GM12878 (cell line): ENCODE measurements around the gene ZIK1. TPM values are rescaled to one million over a fixed set of nuclear protein-coding genes. Genes with fewer than 3 reads are reported as not detected.

Experiments used
- ASH2L ChIP-seq: fragments of 300-600, 200-600 bp; sonication (generic); IDR thresholded peaks from 2 replicates; pipeline ENCODE4 v1.6.1; 2017; ENCODE audit warnings: low read depth, mild to moderate bottlenecking, borderline replicate concordance
- CHD4 ChIP-seq: fragments of 200-600 bp; sonication (generic); IDR thresholded peaks from 2 replicates; pipeline ENCODE4 v1.6.1; 2016; ENCODE audit warnings: mild to moderate bottlenecking
- DPF2 ChIP-seq: fragments of 450-650 bp; IDR thresholded peaks from 2 replicates; pipeline ENCODE4 v1.6.1; 2017; ENCODE audit warnings: mild to moderate bottlenecking
- EGR1 ChIP-seq, 2 experiments: IDR thresholded peaks; 1 replicate in 1 of 2; 2 replicates in 1 of 2; pipeline ENCODE4 v1.6.1; 2011 to 2012; ENCODE audit warnings: low read depth in 2 of 2, low read length in 2 of 2, borderline replicate concordance in 1 of 2, mild to moderate bottlenecking in 1 of 2, moderate library complexity in 1 of 2
- EZH2 ChIP-seq: IDR thresholded peaks from 2 replicates; pipeline ENCODE4 v1.6.1; 2012; ENCODE audit warnings: low read depth, mild to moderate bottlenecking, control low read depth, inconsistent platforms, low read length, borderline replicate concordance; ENCODE audit not compliant: control insufficient read depth
- HDAC6 ChIP-seq: fragments of 200-600 bp; sonication (generic); IDR thresholded peaks from one replicate; pipeline ENCODE4 v1.8.0; 2017; ENCODE audit warnings: antibody characterized with exemption; ENCODE audit not compliant: unreplicated experiment
- LARP7 ChIP-seq: fragments of 450-650 bp; IDR thresholded peaks from 2 replicates; pipeline ENCODE4 v1.6.1; 2017; ENCODE audit warnings: mild to moderate bottlenecking
- MEF2B ChIP-seq: fragments of 450-650 bp; IDR thresholded peaks from 2 replicates; pipeline ENCODE4 v1.6.1; 2018; ENCODE audit warnings: mild to moderate bottlenecking, moderate library complexity; ENCODE audit not compliant: partially characterized antibody, poor library complexity, severe bottlenecking
- POLR2AphosphoS2 ChIP-seq: IDR thresholded peaks from 2 replicates; pipeline ENCODE4 v1.6.1; 2011; ENCODE audit warnings: low read depth, mild to moderate bottlenecking, low read length, improper control_type of control experiment, moderate library complexity
- RFX5 ChIP-seq: IDR thresholded peaks from 2 replicates; pipeline ENCODE4 v1.6.1; 2011; ENCODE audit warnings: low read depth, low read length, improper control_type of control experiment
- TAF1 ChIP-seq: IDR thresholded peaks from 2 replicates; pipeline ENCODE4 v1.6.1; 2011; ENCODE audit warnings: mild to moderate bottlenecking, low read depth, low read length, borderline replicate concordance
- YBX1 ChIP-seq: fragments of 450-650 bp; IDR thresholded peaks from 2 replicates; pipeline ENCODE4 v1.6.1; 2016; ENCODE audit warnings: antibody characterized with exemption
- YY1 ChIP-seq: IDR thresholded peaks from 2 replicates; pipeline ENCODE4 v1.6.1; 2011; ENCODE audit warnings: low read depth, mild to moderate bottlenecking, low read length
- polyA plus RNA-seq, 11 experiments: library from polyadenylated mRNA; depleted of rRNA in 4 of 11; unstranded in 6 of 11; stranded (reverse) in 5 of 11; fragments of >200 nt; fragmentation: Nextera tagmentation in 4 of 11; fragmentation: Illumina TruSeq in 1 of 11; extraction: Ambion mirVana in 4 of 11; extraction: Trizol in 1 of 11; gene quantifications; 1 replicate in 1 of 11; 2 replicates in 10 of 11; pipeline versions ENCODE4 v1.2.1 to v1.2.3, GENCODE V29; 2011 to 2016; ENCODE audit warnings: inconsistent platforms in 2 of 11, missing spikeins in 2 of 11, low read depth in 1 of 11
- total RNA-seq, 4 experiments: library from RNA; depleted of rRNA in 3 of 4; stranded (reverse); fragments of >200 nt in 3 of 4; fragmentation: Illumina TruSeq in 1 of 4; extraction: Trizol in 1 of 4; gene quantifications; 2 replicates each; pipeline versions ENCODE4 v1.2.1 to v1.2.3, GENCODE V29; 2013 to 2021
- TF ChIP-seq, protein P1 (sequence below): IDR thresholded peaks from 2 replicates; pipeline ENCODE4 v1.6.1; 2012; ENCODE audit warnings: improper control_type of control experiment, low read depth, low read length; ENCODE audit not compliant: insufficient replicate concordance
- TF ChIP-seq, protein P2 (sequence below): IDR thresholded peaks from 2 replicates; pipeline ENCODE4 v1.6.1; 2012; ENCODE audit warnings: low read depth, low read length, improper control_type of control experiment
- TF ChIP-seq, protein P3 (sequence below): fragments of 450-650 bp; IDR thresholded peaks from 2 replicates; pipeline ENCODE4 v1.6.1; 2017; ENCODE audit warnings: borderline replicate concordance
- TF ChIP-seq, protein P4 (sequence below): fragments of 450-650 bp; IDR thresholded peaks from 2 replicates; pipeline ENCODE4 v1.6.1; 2016; ENCODE audit warnings: mild to moderate bottlenecking, moderate library complexity, borderline replicate concordance

Gene ZIK1
- total and polyA plus RNA-seq, 10 of the 15 experiments (the other 5 are each of a cell fraction or from before 2014, with no cell fraction given) = 0.45 to 4.7 (median 2.7) TPM

DNA sequence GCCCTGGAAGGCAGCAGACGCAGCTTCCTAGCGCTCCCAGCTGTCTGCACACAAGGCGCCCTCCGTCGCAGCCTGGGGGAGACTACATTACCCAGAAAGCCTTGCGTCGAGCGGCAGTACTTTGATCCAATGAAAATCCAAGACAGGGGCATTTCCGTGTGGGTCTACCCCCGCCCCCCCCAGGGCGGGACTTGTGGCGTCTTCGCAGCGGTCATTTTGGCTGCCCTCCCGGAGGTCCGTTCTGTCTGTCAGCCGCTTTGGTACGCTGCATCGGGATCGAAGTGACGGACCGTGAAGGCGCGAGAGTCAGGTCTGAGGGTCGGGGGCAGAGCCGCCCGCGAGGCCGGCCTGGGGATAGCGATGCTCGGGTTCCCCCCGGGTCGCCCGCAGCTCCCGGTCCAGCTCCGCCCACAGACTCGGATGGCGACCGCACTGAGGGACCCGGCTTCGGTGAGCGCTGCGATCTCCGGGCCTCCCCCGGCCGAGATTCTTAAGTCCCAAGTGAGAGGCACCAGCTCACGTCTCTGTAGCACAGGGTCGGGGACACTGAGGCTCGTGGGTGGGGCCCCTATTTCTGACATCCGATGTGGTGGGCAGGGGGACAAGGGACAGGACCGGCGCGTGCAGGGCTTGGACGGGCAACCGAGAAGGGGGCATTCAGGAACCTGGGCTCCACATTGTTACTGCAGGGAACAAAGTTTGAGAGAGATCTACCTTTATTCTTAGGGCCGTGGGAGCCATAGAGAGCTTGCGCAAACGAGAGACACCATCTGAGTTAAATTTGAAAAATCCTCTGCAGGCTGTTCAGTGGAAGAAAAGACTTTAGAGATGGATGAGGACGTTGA lies 49.3 kb downstream of the ZIK1 start, which contains the start of gene ZNF211 (continued):
- TF ChIP-seq, protein P1, sequence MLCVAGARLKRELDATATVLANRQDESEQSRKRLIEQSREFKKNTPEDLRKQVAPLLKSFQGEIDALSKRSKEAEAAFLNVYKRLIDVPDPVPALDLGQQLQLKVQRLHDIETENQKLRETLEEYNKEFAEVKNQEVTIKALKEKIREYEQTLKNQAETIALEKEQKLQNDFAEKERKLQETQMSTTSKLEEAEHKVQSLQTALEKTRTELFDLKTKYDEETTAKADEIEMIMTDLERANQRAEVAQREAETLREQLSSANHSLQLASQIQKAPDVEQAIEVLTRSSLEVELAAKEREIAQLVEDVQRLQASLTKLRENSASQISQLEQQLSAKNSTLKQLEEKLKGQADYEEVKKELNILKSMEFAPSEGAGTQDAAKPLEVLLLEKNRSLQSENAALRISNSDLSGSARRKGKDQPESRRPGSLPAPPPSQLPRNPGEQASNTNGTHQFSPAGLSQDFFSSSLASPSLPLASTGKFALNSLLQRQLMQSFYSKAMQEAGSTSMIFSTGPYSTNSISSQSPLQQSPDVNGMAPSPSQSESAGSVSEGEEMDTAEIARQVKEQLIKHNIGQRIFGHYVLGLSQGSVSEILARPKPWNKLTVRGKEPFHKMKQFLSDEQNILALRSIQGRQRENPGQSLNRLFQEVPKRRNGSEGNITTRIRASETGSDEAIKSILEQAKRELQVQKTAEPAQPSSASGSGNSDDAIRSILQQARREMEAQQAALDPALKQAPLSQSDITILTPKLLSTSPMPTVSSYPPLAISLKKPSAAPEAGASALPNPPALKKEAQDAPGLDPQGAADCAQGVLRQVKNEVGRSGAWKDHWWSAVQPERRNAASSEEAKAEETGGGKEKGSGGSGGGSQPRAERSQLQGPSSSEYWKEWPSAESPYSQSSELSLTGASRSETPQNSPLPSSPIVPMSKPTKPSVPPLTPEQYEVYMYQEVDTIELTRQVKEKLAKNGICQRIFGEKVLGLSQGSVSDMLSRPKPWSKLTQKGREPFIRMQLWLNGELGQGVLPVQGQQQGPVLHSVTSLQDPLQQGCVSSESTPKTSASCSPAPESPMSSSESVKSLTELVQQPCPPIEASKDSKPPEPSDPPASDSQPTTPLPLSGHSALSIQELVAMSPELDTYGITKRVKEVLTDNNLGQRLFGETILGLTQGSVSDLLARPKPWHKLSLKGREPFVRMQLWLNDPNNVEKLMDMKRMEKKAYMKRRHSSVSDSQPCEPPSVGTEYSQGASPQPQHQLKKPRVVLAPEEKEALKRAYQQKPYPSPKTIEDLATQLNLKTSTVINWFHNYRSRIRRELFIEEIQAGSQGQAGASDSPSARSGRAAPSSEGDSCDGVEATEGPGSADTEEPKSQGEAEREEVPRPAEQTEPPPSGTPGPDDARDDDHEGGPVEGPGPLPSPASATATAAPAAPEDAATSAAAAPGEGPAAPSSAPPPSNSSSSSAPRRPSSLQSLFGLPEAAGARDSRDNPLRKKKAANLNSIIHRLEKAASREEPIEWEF = no peak
- no peak for TF ChIP-seq MEF2B
- TF ChIP-seq, protein P2, sequence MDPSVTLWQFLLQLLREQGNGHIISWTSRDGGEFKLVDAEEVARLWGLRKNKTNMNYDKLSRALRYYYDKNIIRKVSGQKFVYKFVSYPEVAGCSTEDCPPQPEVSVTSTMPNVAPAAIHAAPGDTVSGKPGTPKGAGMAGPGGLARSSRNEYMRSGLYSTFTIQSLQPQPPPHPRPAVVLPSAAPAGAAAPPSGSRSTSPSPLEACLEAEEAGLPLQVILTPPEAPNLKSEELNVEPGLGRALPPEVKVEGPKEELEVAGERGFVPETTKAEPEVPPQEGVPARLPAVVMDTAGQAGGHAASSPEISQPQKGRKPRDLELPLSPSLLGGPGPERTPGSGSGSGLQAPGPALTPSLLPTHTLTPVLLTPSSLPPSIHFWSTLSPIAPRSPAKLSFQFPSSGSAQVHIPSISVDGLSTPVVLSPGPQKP = 0 out of 2 replicates have a peak, but pooled peaks have one; percentile 46
- peak; percentile 92; the same call in 1 of the 2 replicates for TF ChIP-seq ASH2L
- TF ChIP-seq HDAC6 = no peak
- no peak for TF ChIP-seq EZH2
- TF ChIP-seq LARP7 = no peak; the same call in none of the 2 replicates
- TF ChIP-seq CHD4 = no peak
- peak; percentile 58; the same call in 1 of the 2 replicates for TF ChIP-seq POLR2AphosphoS2
- TF ChIP-seq DPF2 = peak; percentile 86
- no peak for TF ChIP-seq YBX1
- no peak for TF ChIP-seq EGR1 (IDR thresholded peaks at IDR 0.05; ENCODE audit: borderline replicate concordance in 1 of 2, low read depth in 2 of 2, low read length in 2 of 2)
- peak; percentile 90 for TF ChIP-seq YY1
- TF ChIP-seq TAF1 = peak; percentile 61; the same call in 1 of the 2 replicates
- TF ChIP-seq RFX5 = no peak
- TF ChIP-seq, protein P3, sequence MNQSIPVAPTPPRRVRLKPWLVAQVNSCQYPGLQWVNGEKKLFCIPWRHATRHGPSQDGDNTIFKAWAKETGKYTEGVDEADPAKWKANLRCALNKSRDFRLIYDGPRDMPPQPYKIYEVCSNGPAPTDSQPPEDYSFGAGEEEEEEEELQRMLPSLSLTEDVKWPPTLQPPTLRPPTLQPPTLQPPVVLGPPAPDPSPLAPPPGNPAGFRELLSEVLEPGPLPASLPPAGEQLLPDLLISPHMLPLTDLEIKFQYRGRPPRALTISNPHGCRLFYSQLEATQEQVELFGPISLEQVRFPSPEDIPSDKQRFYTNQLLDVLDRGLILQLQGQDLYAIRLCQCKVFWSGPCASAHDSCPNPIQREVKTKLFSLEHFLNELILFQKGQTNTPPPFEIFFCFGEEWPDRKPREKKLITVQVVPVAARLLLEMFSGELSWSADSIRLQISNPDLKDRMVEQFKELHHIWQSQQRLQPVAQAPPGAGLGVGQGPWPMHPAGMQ = no peak
- TF ChIP-seq, protein P4, sequence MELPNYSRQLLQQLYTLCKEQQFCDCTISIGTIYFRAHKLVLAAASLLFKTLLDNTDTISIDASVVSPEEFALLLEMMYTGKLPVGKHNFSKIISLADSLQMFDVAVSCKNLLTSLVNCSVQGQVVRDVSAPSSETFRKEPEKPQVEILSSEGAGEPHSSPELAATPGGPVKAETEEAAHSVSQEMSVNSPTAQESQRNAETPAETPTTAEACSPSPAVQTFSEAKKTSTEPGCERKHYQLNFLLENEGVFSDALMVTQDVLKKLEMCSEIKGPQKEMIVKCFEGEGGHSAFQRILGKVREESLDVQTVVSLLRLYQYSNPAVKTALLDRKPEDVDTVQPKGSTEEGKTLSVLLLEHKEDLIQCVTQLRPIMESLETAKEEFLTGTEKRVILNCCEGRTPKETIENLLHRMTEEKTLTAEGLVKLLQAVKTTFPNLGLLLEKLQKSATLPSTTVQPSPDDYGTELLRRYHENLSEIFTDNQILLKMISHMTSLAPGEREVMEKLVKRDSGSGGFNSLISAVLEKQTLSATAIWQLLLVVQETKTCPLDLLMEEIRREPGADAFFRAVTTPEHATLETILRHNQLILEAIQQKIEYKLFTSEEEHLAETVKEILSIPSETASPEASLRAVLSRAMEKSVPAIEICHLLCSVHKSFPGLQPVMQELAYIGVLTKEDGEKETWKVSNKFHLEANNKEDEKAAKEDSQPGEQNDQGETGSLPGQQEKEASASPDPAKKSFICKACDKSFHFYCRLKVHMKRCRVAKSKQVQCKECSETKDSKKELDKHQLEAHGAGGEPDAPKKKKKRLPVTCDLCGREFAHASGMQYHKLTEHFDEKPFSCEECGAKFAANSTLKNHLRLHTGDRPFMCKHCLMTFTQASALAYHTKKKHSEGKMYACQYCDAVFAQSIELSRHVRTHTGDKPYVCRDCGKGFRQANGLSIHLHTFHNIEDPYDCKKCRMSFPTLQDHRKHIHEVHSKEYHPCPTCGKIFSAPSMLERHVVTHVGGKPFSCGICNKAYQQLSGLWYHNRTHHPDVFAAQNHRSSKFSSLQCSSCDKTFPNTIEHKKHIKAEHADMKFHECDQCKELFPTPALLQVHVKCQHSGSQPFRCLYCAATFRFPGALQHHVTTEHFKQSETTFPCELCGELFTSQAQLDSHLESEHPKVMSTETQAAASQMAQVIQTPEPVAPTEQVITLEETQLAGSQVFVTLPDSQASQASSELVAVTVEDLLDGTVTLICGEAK = peak; percentile 88
